ENCODE results near the gene MIA.
"Not testable (repeated sequence)": the region's sequence is repeated elsewhere in the genome, so short reads cannot be mapped to it uniquely, and the experiment has no call there.

Gene MIA

DNA sequence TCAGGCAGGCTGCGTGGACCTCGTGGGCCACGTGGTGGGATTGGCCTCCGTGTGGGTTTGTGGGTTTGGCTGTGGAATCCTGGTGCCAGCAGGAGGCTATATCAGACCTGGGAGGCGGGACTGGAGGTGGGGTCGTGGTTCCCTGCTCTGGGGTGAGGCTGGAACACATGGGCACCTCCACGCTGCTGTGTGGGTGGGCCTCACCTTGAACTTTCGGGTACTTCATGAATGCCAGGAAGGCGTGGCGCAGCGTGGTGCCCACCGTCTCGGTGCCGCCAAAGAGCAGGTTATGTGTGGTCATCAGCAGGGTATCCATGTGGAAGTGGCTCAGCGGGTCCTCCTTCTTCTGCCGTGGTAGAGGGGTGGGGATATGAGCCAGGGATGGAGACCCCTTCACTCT lies 49.6 kb downstream of the MIA start:
- H3K27ac ChIP-seq (ENCODE audit: extremely low read depth, low read depth, low read length); POLR2A ChIA-PET; H3K4me3 ChIP-seq (ENCODE audit: low read depth, low read length); H3K4me1 ChIP-seq (ENCODE audit: control insufficient read depth, insufficient read depth, low read length); H3K9me3 ChIP-seq (ENCODE audit: control insufficient read depth, insufficient read depth, low read depth, low read length): not testable (repeated sequence)
- CTCF ChIA-PET: interaction anchor here (0.6 to 7.8 kb wide), 5 partner anchors 18 to 320 kb away, joined by 3 to 77 read pairs (median 4); no protein-coding TSS in a partner anchor
- H3K36me3 ChIP-seq (ENCODE audit: control insufficient read depth in 2 of 2, insufficient read depth in 1 of 2, low read length in 2 of 2): peaks cover 9 to 14% of the 10 kb centered on the region in 2 experiments; a peak in 2 of 3 replicates
- peak; percentile 48 for TF ChIP-seq EGR2 (tag by site-specific recombination; IDR thresholded peaks at IDR 0.05; ENCODE audit: low read depth)

DNA sequence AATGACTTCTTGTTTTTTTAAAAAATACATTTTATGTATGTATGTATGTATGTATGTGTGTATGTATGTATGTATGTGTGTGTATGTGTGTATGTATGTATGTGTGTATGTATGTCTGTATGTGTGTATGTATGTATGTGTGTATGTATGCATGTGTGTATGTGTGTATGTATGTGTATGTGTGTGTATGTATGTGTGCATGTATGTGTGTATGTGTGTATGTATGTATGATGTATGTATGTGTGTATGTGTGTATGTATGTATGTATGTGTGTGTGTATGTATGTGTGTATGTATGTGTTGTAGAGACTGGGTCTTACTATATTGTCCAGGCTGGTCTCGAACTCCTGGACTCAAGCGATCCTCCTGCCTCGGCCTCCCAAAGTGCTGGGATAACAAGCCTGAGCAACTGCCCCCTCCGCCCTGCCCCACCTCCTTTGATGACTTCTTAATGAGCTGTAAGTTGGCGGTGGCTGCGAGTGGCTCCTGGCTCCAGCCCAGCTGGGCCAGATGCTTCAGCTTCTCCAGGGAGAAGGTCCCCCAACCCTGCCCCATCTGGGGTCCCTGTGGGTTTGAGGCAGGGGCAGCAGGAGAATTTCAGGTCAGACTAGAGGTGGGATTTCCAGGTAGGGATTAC lies 50.3 kb downstream of the MIA start:
- H3K36me3 ChIP-seq (ENCODE audit: control insufficient read depth in 2 of 2, insufficient read depth in 1 of 2, low read length in 2 of 2): peaks cover 9 to 14% of the 10 kb centered on the region in 2 experiments; a peak in 2 of 3 replicates
- ChIA-PET POLR2A (interaction anchor here (0.6 kb wide), 1 partner anchor 452 kb away, joined by 6 read pairs; no protein-coding TSS in a partner anchor), CTCF (interaction anchor here (1.0 to 7.8 kb wide), 2 partner anchors 19 to 90 kb away, joined by 5 to 77 read pairs; no protein-coding TSS in a partner anchor)
- H3K4me1 ChIP-seq (ENCODE audit: control insufficient read depth, insufficient read depth, low read length); H3K27ac ChIP-seq (ENCODE audit: extremely low read depth, low read depth, low read length); H3K9me3 ChIP-seq (ENCODE audit: control insufficient read depth, insufficient read depth, low read depth, low read length); H3K4me3 ChIP-seq (ENCODE audit: low read depth, low read length): not testable (repeated sequence)
- peak; percentile 93 for TF ChIP-seq ZNF121 (tag by site-specific recombination; IDR thresholded peaks at IDR 0.05)
- TF ChIP-seq, protein P1, sequence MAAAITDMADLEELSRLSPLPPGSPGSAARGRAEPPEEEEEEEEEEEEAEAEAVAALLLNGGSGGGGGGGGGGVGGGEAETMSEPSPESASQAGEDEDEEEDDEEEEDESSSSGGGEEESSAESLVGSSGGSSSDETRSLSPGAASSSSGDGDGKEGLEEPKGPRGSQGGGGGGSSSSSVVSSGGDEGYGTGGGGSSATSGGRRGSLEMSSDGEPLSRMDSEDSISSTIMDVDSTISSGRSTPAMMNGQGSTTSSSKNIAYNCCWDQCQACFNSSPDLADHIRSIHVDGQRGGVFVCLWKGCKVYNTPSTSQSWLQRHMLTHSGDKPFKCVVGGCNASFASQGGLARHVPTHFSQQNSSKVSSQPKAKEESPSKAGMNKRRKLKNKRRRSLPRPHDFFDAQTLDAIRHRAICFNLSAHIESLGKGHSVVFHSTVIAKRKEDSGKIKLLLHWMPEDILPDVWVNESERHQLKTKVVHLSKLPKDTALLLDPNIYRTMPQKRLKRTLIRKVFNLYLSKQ (tag by site-specific recombination; IDR thresholded peaks at IDR 0.05; ENCODE audit: borderline replicate concordance): 0 out of 2 replicates have a peak, but pooled peaks have one; percentile 70
- TF ChIP-seq ZBTB20 (tag by site-specific recombination; IDR thresholded peaks at IDR 0.05): peak; percentile 55; the same call in 1 of the 2 replicates
- peak; percentile 59; the same call in 1 of the 2 replicates for TF ChIP-seq ZNF670 (tag by site-specific recombination; IDR thresholded peaks at IDR 0.05; ENCODE audit: low read depth)
- TF ChIP-seq, protein P2, sequence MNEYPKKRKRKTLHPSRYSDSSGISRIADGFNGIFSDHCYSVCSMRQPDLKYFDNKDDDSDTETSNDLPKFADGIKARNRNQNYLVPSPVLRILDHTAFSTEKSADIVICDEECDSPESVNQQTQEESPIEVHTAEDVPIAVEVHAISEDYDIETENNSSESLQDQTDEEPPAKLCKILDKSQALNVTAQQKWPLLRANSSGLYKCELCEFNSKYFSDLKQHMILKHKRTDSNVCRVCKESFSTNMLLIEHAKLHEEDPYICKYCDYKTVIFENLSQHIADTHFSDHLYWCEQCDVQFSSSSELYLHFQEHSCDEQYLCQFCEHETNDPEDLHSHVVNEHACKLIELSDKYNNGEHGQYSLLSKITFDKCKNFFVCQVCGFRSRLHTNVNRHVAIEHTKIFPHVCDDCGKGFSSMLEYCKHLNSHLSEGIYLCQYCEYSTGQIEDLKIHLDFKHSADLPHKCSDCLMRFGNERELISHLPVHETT (tag by site-specific recombination; IDR thresholded peaks at IDR 0.05): peak; percentile 56; the same call in 1 of the 2 replicates
- TF ChIP-seq ZNF785 (tag by site-specific recombination; IDR thresholded peaks at IDR 0.05): peak; percentile 63; the same call in 1 of the 2 replicates
- 0 out of 2 replicates have a peak, but pooled peaks have one; percentile 38 for TF ChIP-seq ZNF391 (tag by site-specific recombination; IDR thresholded peaks at IDR 0.05; ENCODE audit: borderline replicate concordance, low read depth)
- TF ChIP-seq ZNF707 (tag by site-specific recombination; IDR thresholded peaks at IDR 0.05): peak; percentile 20; the same call in 1 of the 2 replicates
- TF ChIP-seq, protein P3, sequence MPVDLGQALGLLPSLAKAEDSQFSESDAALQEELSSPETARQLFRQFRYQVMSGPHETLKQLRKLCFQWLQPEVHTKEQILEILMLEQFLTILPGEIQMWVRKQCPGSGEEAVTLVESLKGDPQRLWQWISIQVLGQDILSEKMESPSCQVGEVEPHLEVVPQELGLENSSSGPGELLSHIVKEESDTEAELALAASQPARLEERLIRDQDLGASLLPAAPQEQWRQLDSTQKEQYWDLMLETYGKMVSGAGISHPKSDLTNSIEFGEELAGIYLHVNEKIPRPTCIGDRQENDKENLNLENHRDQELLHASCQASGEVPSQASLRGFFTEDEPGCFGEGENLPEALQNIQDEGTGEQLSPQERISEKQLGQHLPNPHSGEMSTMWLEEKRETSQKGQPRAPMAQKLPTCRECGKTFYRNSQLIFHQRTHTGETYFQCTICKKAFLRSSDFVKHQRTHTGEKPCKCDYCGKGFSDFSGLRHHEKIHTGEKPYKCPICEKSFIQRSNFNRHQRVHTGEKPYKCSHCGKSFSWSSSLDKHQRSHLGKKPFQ (tag by site-specific recombination; IDR thresholded peaks at IDR 0.05): 0 out of 2 replicates have a peak, but pooled peaks have one; percentile 33
- 0 out of 2 replicates have a peak, but pooled peaks have one; percentile 8 for TF ChIP-seq ZNF266 (tag by site-specific recombination; IDR thresholded peaks at IDR 0.05; ENCODE audit: low read depth)
- TF ChIP-seq, protein P4, sequence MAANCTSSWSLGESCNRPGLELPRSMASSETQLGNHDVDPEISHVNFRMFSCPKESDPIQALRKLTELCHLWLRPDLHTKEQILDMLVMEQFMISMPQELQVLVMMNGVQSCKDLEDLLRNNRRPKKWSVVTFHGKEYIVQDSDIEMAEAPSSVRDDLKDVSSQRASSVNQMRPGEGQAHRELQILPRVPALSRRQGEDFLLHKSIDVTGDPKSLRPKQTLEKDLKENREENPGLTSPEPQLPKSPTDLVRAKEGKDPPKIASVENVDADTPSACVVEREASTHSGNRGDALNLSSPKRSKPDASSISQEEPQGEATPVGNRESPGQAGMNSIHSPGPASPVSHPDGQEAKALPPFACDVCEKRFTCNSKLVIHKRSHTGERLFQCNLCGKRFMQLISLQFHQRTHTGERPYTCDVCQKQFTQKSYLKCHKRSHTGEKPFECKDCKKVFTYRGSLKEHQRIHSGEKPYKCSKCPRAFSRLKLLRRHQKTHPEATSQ (tag by site-specific recombination; IDR thresholded peaks at IDR 0.05): peak; percentile 66; the same call in 1 of the 2 replicates
- peak; percentile 97 for TF ChIP-seq KLF1 (tag by site-specific recombination; IDR thresholded peaks at IDR 0.05)
- peak; percentile 45; the same call in 1 of the 2 replicates for TF ChIP-seq ZNF514 (tag by site-specific recombination; IDR thresholded peaks at IDR 0.05)
- TF ChIP-seq ZSCAN23 (tag by site-specific recombination; IDR thresholded peaks at IDR 0.05): peak; percentile 74; the same call in 1 of the 2 replicates
- peak; percentile 89; the same call in 1 of the 2 replicates for TF ChIP-seq ZNF239 (tag by site-specific recombination; IDR thresholded peaks at IDR 0.05)
- TF ChIP-seq ZNF23 (tag by site-specific recombination; IDR thresholded peaks at IDR 0.05; ENCODE audit: borderline replicate concordance): peak; percentile 11; the same call in 1 of the 2 replicates
- TF ChIP-seq ZNF791 (tag by site-specific recombination; IDR thresholded peaks at IDR 0.05): 0 out of 2 replicates have a peak, but pooled peaks have one; percentile 71
- TF ChIP-seq, protein P5, sequence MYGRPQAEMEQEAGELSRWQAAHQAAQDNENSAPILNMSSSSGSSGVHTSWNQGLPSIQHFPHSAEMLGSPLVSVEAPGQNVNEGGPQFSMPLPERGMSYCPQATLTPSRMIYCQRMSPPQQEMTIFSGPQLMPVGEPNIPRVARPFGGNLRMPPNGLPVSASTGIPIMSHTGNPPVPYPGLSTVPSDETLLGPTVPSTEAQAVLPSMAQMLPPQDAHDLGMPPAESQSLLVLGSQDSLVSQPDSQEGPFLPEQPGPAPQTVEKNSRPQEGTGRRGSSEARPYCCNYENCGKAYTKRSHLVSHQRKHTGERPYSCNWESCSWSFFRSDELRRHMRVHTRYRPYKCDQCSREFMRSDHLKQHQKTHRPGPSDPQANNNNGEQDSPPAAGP (tag by site-specific recombination; IDR thresholded peaks at IDR 0.05): 0 out of 2 replicates have a peak, but pooled peaks have one; percentile 34
- TF ChIP-seq, protein P6, sequence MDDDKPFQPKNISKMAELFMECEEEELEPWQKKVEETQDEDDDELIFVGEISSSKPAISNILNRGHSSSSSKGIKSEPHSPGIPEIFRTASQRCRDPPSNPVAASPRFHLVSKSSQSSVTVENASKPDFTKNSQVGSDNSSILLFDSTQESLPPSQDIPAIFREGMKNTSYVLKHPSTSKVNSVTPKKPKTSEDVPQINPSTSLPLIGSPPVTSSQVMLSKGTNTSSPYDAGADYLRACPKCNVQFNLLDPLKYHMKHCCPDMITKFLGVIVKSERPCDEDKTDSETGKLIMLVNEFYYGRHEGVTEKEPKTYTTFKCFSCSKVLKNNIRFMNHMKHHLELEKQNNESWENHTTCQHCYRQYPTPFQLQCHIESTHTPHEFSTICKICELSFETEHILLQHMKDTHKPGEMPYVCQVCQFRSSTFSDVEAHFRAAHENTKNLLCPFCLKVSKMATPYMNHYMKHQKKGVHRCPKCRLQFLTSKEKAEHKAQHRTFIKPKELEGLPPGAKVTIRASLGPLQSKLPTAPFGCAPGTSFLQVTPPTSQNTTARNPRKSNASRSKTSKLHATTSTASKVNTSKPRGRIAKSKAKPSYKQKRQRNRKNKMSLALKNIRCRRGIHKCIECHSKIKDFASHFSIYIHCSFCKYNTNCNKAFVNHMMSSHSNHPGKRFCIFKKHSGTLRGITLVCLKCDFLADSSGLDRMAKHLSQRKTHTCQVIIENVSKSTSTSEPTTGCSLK (tag by site-specific recombination; IDR thresholded peaks at IDR 0.05): peak; percentile 94; the same call in 1 of the 2 replicates
- peak; percentile 31; the same call in 1 of the 2 replicates for TF ChIP-seq ZNF544 (tag by site-specific recombination; IDR thresholded peaks at IDR 0.05)
- TF ChIP-seq OVOL3 (tag by site-specific recombination; IDR thresholded peaks at IDR 0.05): peak; percentile 43; the same call in 1 of the 2 replicates
